ENCODE results near the gene ADNP2. TPM values are rescaled to one million over a fixed set of nuclear protein-coding genes. Genes with fewer than 3 reads are reported as not detected.
A peak's percentile ranks its signal among the peaks of the same experiment; 100 is the strongest.

The ADNP2 gene
- total RNA-seq, 4 donors from 2014 or later: 16.0 to 30.1 (median 22.3) TPM

DNA sequence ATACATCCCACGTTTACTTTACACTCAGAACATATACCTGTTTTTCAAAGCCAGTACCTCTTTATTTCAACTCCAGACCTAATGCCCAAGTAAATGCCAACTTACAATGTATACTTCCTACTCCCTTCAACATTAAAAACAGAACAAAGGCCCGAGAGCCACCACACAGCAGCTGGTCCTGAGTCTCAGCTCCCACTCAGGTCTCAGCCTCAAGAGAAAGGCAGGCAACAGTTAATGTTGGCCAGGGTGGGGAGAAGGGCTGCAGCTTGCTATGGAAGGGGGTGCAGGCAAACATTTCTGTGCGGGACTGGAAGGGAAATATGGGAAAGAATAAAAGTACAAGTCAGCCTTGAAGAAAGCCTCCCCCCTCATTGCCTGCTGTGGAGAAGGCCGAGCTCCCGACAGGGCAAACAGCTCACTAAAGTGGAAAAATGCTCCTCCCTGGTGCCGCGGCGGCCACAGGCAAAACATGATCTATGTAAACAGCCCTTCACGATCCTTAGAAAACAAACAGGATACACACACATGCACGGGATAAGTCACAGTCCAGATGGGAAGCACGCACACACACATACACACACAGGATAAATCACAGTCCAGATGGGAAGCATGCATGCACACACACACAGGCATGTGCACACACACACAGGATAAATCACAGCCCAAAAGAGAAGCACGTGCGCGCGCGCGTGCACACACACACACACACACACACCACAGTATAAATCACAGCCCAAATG lies 67.4 kb downstream of the ADNP2 start:
- TF ChIP-seq POLR2A (IDR thresholded peaks at IDR 0.05): no peak
- TF ChIP-seq POLR2AphosphoS5 (IDR thresholded peaks at IDR 0.05): no peak
- TF ChIP-seq, protein P1, sequence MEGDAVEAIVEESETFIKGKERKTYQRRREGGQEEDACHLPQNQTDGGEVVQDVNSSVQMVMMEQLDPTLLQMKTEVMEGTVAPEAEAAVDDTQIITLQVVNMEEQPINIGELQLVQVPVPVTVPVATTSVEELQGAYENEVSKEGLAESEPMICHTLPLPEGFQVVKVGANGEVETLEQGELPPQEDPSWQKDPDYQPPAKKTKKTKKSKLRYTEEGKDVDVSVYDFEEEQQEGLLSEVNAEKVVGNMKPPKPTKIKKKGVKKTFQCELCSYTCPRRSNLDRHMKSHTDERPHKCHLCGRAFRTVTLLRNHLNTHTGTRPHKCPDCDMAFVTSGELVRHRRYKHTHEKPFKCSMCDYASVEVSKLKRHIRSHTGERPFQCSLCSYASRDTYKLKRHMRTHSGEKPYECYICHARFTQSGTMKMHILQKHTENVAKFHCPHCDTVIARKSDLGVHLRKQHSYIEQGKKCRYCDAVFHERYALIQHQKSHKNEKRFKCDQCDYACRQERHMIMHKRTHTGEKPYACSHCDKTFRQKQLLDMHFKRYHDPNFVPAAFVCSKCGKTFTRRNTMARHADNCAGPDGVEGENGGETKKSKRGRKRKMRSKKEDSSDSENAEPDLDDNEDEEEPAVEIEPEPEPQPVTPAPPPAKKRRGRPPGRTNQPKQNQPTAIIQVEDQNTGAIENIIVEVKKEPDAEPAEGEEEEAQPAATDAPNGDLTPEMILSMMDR (IDR thresholded peaks at IDR 0.05): no peak
- no peak for TF ChIP-seq EP300 (IDR thresholded peaks at IDR 0.05; ENCODE audit: low read depth)
- DNase-seq: no peak
- intact Hi-C loops (cut with DNase I; ENCODE audit: low total_unique reads): no loop called here
- in situ Hi-C loops (cut with MboI; ENCODE audit: low pct_ligation_motif_present in 1 of 4, low pct_unique_long_range_greater_than_20kb in 1 of 4, low sequenced_read_pairs in 3 of 4): no loop called here
- Histone ChIP-seq H3K4me1 (no peaks in the 10 kb centered on the region), H3K4me3 (no peak overlapping the region), H3K27ac (peak overlapping the region in 1 of 4 donors; percentile 21), H3K27me3 (no peaks in the 10 kb centered on the region), H3K36me3 (no peaks in the 10 kb centered on the region), H3K9me3 (no peaks in the 10 kb centered on the region)
- 49 to 56% methylated on average over 11 to 17 of the region's 17 CpGs for WGBS, 2 donors (ENCODE audit: low coverage in 1 of 2)

DNA sequence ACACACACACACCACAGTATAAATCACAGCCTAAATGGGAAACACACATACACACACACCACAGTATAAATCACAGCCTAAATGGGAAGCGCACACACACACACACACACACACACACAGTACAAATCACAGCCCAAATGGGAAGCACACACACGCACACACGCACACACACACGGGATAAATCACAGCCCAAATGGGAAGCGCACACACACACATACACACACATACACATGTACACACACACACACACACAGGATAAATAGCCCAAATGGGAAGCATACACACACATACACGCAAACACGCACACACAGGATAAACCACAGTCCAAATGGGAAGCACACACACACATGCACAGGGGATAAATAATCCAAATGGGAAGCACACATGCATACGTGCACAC lies 68.1 kb downstream of the ADNP2 start:
- Histone ChIP-seq H3K27me3 (no peaks in the 10 kb centered on the region), H3K27ac (no peak overlapping the region), H3K36me3 (no peaks in the 10 kb centered on the region), H3K4me3 (no peak overlapping the region), H3K4me1 (no peaks in the 10 kb centered on the region), H3K9me3 (no peaks in the 10 kb centered on the region)
- in situ Hi-C loops (cut with MboI; ENCODE audit: low pct_ligation_motif_present in 1 of 4, low pct_unique_long_range_greater_than_20kb in 1 of 4, low sequenced_read_pairs in 3 of 4) (no loop called here), intact Hi-C loops (cut with DNase I; ENCODE audit: low total_unique reads) (no loop called here)
- 80 to 86% methylated on average over 1 to 8 of the region's 8 CpGs for WGBS, 2 donors (ENCODE audit: low coverage in 1 of 2)
- no peak for DNase-seq
- TF ChIP-seq EP300 (IDR thresholded peaks at IDR 0.05; ENCODE audit: low read depth) (no peak), POLR2AphosphoS5 (IDR thresholded peaks at IDR 0.05) (no peak), POLR2A (IDR thresholded peaks at IDR 0.05) (no peak)
- TF ChIP-seq, protein P1 (IDR thresholded peaks at IDR 0.05): no peak

DNA sequence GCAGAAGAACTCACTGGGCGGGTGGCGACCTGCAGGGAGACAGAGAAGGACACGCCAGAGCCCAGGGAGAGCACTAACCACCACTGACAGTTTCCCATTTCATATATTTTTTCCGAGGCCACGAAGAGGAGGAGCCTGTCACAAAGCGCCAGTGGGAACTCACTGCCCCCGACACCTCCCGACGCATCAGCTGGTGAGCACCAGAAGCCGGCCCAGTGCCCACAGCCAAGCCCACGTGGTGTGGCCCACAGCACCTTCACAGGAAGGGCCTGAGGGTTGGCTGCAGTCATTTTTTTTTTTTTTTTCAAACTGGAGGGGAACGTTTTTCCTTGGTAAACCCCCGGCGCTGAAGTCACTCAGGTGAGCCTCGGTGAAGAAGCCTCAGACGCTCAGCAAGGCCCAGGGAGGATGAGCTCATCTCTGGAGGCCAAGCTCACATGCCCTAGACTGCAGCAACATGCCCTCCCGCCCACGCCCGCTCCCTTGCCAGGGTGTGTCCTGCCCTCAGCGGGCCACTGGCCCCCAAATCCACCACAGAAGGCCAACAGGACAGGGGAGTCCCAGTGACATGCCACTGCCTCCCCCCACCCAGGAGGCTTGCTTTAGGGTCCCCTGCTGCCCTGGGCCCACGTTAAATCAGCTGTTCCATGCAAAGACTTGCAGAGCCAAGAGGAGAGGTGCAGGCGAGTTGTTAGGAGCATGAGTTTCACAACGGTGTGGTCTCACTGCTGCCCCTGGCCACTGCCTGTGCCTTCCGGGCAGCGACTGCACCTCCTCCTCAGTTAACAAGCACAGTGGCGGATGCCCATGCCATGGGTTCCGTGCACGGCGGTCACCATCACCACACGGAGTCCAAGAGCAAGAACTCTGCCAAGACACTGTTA lies 70.1 kb downstream of the ADNP2 start:
- Histone ChIP-seq H3K36me3 (no peaks in the 10 kb centered on the region), H3K27ac (no peak overlapping the region), H3K4me3 (no peak overlapping the region), H3K4me1 (no peaks in the 10 kb centered on the region), H3K27me3 (no peaks in the 10 kb centered on the region), H3K9me3 (no peaks in the 10 kb centered on the region)
- in situ Hi-C loops (cut with MboI; ENCODE audit: low pct_ligation_motif_present in 1 of 4, low pct_unique_long_range_greater_than_20kb in 1 of 4, low sequenced_read_pairs in 3 of 4) (no loop called here), intact Hi-C loops (cut with DNase I; ENCODE audit: low total_unique reads) (no loop called here)
- no peak for DNase-seq
- WGBS, 2 donors (ENCODE audit: low coverage in 1 of 2): 84 to 96% methylated on average over 4 to 30 of the region's 30 CpGs
- TF ChIP-seq POLR2AphosphoS5 (IDR thresholded peaks at IDR 0.05) (no peak), POLR2A (IDR thresholded peaks at IDR 0.05) (no peak), EP300 (IDR thresholded peaks at IDR 0.05; ENCODE audit: low read depth) (no peak)
- TF ChIP-seq, protein P1 (IDR thresholded peaks at IDR 0.05): no peak

DNA sequence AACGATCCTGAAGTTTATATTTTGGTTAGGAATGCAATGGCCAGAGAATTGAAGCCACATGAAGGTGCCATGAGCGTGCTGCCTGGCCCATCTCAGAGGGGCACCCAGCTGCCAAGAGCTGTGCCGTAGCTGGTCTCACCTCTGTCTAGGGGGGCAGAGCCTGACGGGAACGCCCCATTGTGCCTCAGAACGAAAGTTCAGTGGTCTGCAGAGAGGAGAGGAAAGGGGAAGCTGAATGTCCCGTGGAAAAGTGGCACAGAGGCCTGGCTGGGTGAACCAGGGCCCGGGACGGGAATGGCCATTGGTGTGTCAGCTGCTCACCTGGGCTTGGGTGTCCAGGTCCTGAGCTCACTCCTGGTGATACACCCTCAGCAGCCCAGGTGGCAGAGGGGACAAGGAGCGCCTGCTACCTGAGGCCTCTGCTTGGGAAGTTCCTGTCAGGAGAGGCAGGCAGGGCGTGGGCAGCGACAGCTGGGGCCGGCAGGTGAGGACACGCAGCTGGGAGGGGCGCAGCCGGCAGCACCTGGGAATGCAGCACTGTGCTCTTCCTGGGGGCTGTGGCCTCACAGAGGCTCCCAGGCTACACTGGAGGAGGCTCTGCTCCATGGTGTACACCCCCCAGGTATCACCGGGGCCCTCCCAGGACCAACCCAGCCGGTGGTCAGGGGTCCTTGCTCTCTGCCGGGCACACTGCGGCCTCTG lies 70.9 kb downstream of the ADNP2 start:
- TF ChIP-seq, protein P1 (IDR thresholded peaks at IDR 0.05): no peak
- TF ChIP-seq EP300 (IDR thresholded peaks at IDR 0.05; ENCODE audit: low read depth) (no peak), POLR2AphosphoS5 (IDR thresholded peaks at IDR 0.05) (no peak), POLR2A (IDR thresholded peaks at IDR 0.05) (no peak)
- Histone ChIP-seq H3K27me3 (no peaks in the 10 kb centered on the region), H3K27ac (no peak overlapping the region), H3K4me1 (no peaks in the 10 kb centered on the region), H3K36me3 (no peaks in the 10 kb centered on the region), H3K9me3 (no peaks in the 10 kb centered on the region), H3K4me3 (no peak overlapping the region)
- 50 to 65% methylated on average over 1 to 17 of the region's 20 CpGs for WGBS, 2 donors (ENCODE audit: low coverage in 1 of 2)
- in situ Hi-C loops (cut with MboI; ENCODE audit: low pct_ligation_motif_present in 1 of 4, low pct_unique_long_range_greater_than_20kb in 1 of 4, low sequenced_read_pairs in 3 of 4) (no loop called here), intact Hi-C loops (cut with DNase I; ENCODE audit: low total_unique reads) (no loop called here)
- DNase-seq: peak; percentile 14

Measured in transverse colon (tissue), 4 donors.